C1 segment of cervical spinal cord (tissue), 14 donors: ENCODE measurements around the gene TMEM26.
"Not testable (repeated sequence)": the region's sequence is repeated elsewhere in the genome, so short reads cannot be mapped to it uniquely, and the experiment has no call there.

ENCODE experiments used
- DNase-seq, 14 donors: peaks; one replicate each; lab custom pipeline; 2025; lab: John Stamatoyannopoulos, UW

Gene TMEM26

GRCh38 chr10:61400524-61400923, 52.7 kb downstream of the TMEM26 start:
- no peak for DNase-seq

DNA sequence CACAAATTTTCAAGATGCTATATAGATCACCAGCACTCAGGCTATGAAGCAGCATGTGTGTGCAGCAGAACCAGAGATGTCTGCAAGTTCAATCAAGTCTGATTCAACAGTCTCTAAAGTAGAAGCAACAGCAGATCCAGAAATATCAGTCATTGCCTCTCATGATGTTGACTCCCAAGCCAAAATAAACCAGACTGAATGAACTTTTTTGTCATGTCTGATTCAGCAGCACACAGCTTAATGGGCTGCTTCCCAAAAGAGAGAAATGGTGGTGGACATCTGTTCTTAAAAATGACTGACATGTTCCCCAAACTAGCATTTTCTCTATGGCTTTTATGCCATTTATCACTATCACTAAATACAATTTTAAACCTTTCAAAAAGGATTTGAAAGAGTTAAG, 53.8 kb downstream of the TMEM26 start:
- no peak for DNase-seq

DNA sequence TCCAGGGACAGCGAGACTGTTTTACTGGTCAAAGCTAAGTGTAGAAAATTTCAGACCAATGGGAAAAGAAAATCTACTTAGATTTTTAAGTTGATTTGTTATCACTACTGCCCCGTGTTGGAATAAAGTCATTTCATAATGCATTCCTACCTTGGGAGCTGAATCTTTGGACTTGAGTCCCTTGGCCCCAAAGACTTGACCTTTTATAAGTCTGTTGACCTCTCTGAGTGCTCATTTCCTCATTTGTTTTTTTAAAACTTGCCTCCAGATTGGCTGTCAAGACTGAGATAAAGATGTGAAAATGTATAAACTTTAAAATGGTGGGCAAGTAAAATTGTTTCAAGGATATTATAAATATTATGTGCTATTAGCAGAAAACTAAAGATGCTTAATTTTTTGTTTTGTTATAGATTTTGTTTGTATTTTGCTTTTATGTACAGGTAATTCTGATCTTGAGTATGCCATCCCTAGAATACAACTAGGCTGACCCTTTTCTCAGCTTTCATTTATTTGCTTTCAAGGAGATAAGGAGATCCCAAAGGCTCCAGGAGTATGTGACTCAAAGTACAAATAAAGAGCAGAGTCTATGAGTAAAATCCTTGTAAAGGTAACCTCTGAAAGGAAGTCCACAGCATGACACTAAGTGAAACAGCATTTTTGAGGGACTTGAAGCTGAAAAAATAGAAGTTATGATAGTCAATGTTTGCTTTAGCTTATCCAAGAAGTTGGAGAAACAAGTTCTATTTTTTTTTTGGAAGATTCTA, 54.6 kb downstream of the TMEM26 start:
- no peak for DNase-seq

DNA sequence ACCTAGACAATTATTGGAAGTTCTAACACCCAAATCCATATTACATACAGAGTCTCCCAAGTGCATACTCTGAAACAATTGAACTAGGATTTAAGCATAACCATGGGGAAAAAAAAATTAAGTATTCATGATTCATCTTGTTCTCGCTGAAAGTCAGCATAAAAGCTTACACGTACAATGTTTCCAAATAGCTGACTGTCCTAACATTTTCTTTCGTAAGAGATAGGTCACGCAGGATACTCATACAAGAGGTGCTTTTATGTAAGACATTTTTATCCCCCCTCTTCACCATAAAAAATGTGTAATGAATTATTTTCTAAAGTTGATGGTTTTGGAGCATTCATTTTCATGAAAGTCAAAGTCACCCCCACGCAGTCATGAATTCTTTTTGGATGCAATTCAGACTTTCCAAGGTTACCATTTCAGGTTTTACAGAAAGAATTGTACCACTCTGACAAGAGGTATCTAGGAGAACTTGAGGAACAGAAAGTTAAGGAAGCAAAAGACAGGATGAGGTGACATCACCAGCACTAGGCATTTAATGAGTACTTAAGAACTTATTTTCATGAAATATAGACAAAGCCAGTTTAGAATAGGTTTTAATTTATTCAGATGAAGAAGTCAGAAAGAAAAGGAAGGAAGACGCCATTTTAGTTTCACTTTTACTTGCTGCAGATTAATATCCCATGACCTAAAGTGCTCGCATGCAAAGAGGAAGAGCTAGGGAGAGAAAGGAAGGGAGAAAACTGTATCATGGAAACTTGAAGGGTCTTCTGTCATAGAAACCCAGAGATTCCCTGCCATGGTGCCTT, 55.8 kb downstream of the TMEM26 start:
- DNase-seq: no peak

- DNase-seq: no peak
Observed at GRCh38 chr10:61391281-61391680, 61.9 kb downstream of the TMEM26 start.

DNA sequence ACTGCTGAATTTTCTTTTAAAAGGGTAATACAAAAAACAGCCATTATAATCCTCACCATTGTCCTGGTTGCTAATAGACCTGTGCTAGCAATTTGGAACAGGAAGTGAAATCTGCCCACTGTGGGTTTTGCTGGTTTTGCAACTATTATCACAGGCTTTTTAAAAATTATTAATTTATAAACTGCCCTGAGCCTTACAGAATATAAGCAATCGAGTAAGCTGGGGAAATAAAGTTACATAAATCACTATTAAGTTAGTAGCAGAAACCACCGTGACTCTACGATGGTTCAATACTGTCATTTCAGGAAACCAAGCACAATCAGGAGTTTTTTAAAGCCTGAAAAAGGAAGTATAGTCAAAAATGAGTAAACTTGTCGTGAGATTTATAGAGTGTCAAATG, 62.3 kb downstream of the TMEM26 start:
- DNase-seq: no peak

- DNase-seq: no peak
Observed at GRCh38 chr10:61389887-61390286, 63.3 kb downstream of the TMEM26 start.

- not testable (repeated sequence) for DNase-seq
Observed at GRCh38 chr10:61388986-61389385, 64.2 kb downstream of the TMEM26 start.

DNA sequence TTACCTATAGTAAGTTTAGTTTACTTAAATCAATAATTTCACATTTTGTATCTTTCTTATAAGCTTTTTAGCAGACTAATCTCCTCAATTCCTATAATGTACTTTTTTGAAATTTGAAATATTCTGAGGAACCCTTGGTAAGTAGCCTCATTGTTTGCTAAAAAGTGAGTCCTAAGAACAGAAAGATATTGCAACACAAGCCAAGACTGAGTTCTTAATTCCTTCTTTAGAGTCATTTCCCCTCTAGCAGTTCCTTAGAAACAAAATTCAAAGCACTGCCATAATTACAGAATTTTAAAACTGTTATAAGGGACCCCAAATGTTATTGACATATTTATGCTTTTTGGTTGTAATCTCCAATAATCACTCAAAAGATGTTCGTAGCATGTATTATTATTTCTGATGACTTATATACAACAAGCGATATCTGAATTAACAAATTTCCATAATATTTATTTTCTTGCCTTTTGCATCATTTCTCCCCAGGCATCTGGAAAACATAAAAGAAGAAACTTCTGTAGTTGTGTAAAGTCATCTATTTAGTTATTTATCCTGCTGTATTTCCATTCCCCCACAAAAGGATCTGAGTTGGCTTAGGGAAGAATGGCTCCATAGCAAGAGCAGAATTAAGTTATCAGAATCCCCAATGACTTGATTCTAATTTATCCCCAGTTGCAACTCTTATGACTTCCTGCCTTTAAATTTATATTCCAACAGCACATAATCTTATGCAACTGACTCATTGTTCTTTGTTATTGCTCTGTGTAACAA, 67.8 kb downstream of the TMEM26 start:
- no peak for DNase-seq

GRCh38 chr10:61381153-61381552, 72.0 kb downstream of the TMEM26 start:
- not testable (repeated sequence) for DNase-seq

- no peak for DNase-seq
Observed at GRCh38 chr10:61378865-61379264, 74.3 kb downstream of the TMEM26 start.

GRCh38 chr10:61376908-61377368, 76.2 kb downstream of the TMEM26 start:
- DNase-seq: no peak

- no peak for DNase-seq
Observed at GRCh38 chr10:61376377-61376776, 76.8 kb downstream of the TMEM26 start.

DNA sequence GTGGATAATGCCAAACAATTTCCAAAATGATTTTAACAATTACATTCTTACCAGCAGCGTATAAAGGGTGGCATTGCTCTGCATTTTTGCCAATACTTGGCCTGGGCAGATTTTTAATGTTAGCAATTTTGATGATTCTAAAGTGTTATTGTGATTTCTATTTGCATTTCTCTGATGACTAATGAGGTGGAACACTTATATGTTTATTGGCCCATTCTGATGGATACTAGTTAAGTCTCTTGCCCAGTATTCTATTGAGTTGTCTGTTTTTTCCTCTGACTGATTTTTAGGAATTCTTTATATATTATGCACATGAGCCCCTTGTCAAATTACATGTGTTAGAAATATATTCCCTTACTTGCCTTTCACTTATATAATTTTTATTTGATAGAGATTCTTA, 86.8 kb downstream of the TMEM26 start:
- no peak for DNase-seq

DNA sequence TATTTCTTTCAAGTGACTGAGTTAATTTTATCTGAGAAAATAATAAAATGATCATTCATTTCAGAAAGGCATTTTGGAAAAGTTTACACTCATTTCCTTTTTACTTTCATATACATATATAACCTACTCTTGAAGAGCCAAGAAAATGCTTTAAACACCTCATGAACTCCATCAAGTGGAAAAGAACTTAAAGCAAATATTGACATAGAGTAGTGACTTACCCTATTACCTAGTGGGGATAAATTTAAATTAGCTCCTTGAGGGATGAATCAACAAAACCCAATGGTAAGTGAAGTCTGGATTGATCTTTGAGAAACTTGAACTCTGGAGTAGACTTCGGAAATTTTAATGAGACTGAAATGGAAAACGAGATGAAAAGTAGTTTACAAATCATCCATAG, 88.6 kb downstream of the TMEM26 start:
- DNase-seq: no peak

DNA sequence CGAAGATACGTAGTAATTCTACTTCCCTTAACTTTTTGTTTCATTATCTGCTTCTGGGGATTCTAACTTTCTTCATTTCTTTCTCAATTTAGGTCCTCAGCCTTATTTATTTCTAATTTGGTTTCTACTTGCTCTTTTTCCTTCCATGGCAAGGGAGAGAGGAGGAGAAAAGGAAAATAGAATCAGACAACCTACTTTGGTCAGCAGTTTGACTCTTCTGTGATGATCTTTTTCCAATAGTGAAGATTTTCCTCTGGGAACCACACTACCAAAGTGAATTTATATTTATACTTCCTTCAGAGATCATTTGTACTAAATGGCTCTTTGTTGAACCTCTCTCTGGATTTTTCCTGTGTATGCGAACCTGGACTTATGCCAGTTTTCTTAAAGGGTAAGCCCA, 90.2 kb downstream of the TMEM26 start:
- DNase-seq: no peak

DNA sequence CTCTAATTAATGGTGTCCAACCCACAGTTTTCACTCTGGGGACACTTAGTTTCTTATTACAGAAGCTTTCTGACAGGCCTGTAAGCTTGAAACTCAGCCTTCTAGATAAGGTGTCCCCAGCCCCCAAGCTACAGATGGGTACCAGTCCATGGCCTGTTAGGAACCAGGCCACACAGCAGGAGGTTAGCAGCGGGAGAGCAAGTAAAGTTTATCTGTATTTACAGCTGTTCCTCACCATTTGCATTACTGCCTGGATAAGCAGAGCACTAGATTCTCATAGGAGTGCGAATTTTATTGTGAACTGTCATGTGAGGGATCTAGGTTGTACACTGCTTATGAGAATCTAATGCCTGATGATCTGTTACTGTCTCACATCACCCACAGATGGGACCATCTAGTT, 93.7 kb downstream of the TMEM26 start:
- DNase-seq: no peak

DNA sequence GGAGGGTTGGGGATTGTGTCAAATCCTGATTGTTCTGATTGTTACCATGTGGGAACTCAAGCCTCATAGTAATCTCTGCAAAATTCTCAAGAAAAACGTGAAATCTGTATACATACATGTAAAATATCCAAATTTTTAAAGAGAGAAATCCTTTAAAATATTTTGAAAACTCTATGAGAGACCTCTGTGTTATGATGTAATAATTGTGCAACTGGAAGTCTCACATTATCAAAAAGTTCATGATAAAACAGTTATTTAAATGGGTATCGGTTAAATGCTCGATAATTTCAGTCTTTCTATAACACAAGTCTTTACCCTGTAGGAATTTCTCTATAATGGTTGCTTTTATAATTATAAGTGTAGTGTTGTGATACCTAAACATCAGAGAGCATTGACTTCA, 95.5 kb downstream of the TMEM26 start:
- DNase-seq: no peak
